Thyroid gland (tissue), 4 donors: ENCODE results near the gene NEDD4L.

Source experiments
- POLR2A ChIP-seq, 2 donors: fragments of 450-650 bp; IDR thresholded peaks; one replicate each; pipeline ENCODE4 v1.6.1; 2017; ENCODE audit warnings: antibody characterized with exemption in 2 of 2, mild to moderate bottlenecking in 2 of 2, moderate library complexity in 1 of 2
- TF ChIP-seq, protein P1 (sequence below), 6 experiments: fragments of 200-600 bp in 3 of 6; fragments of 450-650 bp in 3 of 6; sonication (generic) in 3 of 6; IDR thresholded peaks; one replicate each; pipeline ENCODE4 v1.5.1; 2016 to 2019; ENCODE audit warnings: antibody characterized with exemption in 6 of 6, mild to moderate bottlenecking in 2 of 6, inconsistent platforms in 1 of 6, moderate library complexity in 1 of 6

- TF ChIP-seq POLR2A (IDR thresholded peaks at IDR 0.05): no peak
- TF ChIP-seq, protein P1, sequence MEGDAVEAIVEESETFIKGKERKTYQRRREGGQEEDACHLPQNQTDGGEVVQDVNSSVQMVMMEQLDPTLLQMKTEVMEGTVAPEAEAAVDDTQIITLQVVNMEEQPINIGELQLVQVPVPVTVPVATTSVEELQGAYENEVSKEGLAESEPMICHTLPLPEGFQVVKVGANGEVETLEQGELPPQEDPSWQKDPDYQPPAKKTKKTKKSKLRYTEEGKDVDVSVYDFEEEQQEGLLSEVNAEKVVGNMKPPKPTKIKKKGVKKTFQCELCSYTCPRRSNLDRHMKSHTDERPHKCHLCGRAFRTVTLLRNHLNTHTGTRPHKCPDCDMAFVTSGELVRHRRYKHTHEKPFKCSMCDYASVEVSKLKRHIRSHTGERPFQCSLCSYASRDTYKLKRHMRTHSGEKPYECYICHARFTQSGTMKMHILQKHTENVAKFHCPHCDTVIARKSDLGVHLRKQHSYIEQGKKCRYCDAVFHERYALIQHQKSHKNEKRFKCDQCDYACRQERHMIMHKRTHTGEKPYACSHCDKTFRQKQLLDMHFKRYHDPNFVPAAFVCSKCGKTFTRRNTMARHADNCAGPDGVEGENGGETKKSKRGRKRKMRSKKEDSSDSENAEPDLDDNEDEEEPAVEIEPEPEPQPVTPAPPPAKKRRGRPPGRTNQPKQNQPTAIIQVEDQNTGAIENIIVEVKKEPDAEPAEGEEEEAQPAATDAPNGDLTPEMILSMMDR (IDR thresholded peaks at IDR 0.05): no peak
These were observed 18.8 kb upstream of the NEDD4L start for GRCh38 chr18:58025205-58025604.
